OCI-LY1 (cell line): ENCODE data around the gene TMC2.
"Not testable (repeated sequence)": the region's sequence is repeated elsewhere in the genome, so short reads cannot be mapped to it uniquely, and the experiment has no call there.

ENCODE experiments used
- H2AFZ ChIP-seq: fragments of 200-600 bp; sonication (generic), shearing (Covaris generic); 2 replicates; pipeline ENCODE4 v1.6.0; 2014; ENCODE audit warnings: antibody characterized with exemption, mild to moderate bottlenecking, low read length
- H3F3A ChIP-seq: fragments of 200-600 bp; sonication (generic), shearing (Covaris generic); 2 replicates; pipeline ENCODE4 v1.6.0; 2014; ENCODE audit warnings: mild to moderate bottlenecking, antibody characterized with exemption, low read length, moderate library complexity; ENCODE audit not compliant: insufficient read depth
- H3K27ac ChIP-seq: fragments of 200-600 bp; sonication (generic); 2 replicates; pipeline ENCODE4 v1.5.1; 2014; ENCODE audit warnings: low read length, mixed run types, mild to moderate bottlenecking, low read depth; ENCODE audit not compliant: poor library complexity, severe bottlenecking
- H3K27me3 ChIP-seq: fragments of 200-600 bp; sonication (generic); 2 replicates; pipeline ENCODE4 v1.6.0; 2014; ENCODE audit warnings: antibody characterized with exemption, mild to moderate bottlenecking, low read length, moderate library complexity; ENCODE audit not compliant: insufficient read depth
- H3K36me3 ChIP-seq: fragments of 200-600 bp; sonication (generic); 2 replicates; pipeline ENCODE4 v1.6.1; 2014; ENCODE audit warnings: mild to moderate bottlenecking, antibody characterized with exemption, low read length, moderate library complexity, mixed read lengths; ENCODE audit not compliant: insufficient read depth
- H3K4me1 ChIP-seq: fragments of 200-600 bp; sonication (generic); 2 replicates; pipeline ENCODE4 v1.5.1; 2014; ENCODE audit warnings: mild to moderate bottlenecking, low read length, moderate library complexity; ENCODE audit not compliant: insufficient read depth, severe bottlenecking
- H3K4me2 ChIP-seq: fragments of 200-600 bp; sonication (generic), shearing (Covaris generic); 2 replicates; pipeline ENCODE4 v1.6.1; 2014; ENCODE audit warnings: low read length
- H3K4me3 ChIP-seq: fragments of 200-600 bp; sonication (generic); 2 replicates; pipeline ENCODE4 v1.5.1; 2014; ENCODE audit warnings: low read length, low read depth, mild to moderate bottlenecking, mixed read lengths; ENCODE audit not compliant: poor library complexity, severe bottlenecking
- H3K79me2 ChIP-seq: fragments of 200-600 bp; shearing (Covaris generic); 2 replicates; pipeline ENCODE4 v1.6.1; 2016; ENCODE audit warnings: mixed run types, low read length, mixed read lengths; ENCODE audit not compliant: insufficient read depth
- H3K9ac ChIP-seq: fragments of 200-600 bp; sonication (generic), shearing (Covaris generic); 2 replicates; pipeline ENCODE4 v1.6.1; 2014; ENCODE audit warnings: mild to moderate bottlenecking, low read length, mixed read lengths
- H3K9me2 ChIP-seq: fragments of 200-600 bp; sonication (generic), shearing (Covaris generic); 2 replicates; pipeline ENCODE4 v1.6.1; 2014; ENCODE audit warnings: low read depth, mild to moderate bottlenecking, low read length, mixed read lengths
- H3K9me3 ChIP-seq: fragments of 200-600 bp; shearing (Covaris generic); 2 replicates; pipeline ENCODE4 v1.6.1; 2014; ENCODE audit warnings: low read length, mixed read lengths
- H4K20me1 ChIP-seq: fragments of 200-600 bp; sonication (generic), shearing (Covaris generic); 2 replicates; pipeline ENCODE4 v1.6.0; 2016; ENCODE audit warnings: mild to moderate bottlenecking, low read length; ENCODE audit not compliant: insufficient read depth
- CTCF ChIP-seq: fragments of 200-600 bp; sonication (generic), shearing (Covaris generic); IDR thresholded peaks from 2 replicates; pipeline ENCODE4 v1.5.1; 2017; ENCODE audit warnings: mild to moderate bottlenecking, antibody characterized with exemption, low read length, moderate library complexity, mixed read lengths
- EZH2 ChIP-seq: fragments of 200-600 bp; sonication (generic), shearing (Covaris generic); IDR thresholded peaks from 2 replicates; pipeline ENCODE4 v1.8.0; 2017; ENCODE audit warnings: borderline replicate concordance, mixed run types, mild to moderate bottlenecking, antibody characterized with exemption, low read length, moderate library complexity, mixed read lengths

TMC2 gene

GRCh38 chr20:2680046-2680445, 143.7 kb downstream of the TMC2 start:
- Histone ChIP-seq H3F3A (no peaks in the 10 kb centered on the region), H3K4me2 (no peak overlapping the region), H3K4me1 (no peaks in the 10 kb centered on the region), H4K20me1 (no peaks in the 10 kb centered on the region), H3K9me2 (no peaks in the 10 kb centered on the region), H3K36me3 (no peaks in the 10 kb centered on the region), H3K4me3 (no peak overlapping the region), H3K9me3 (no peaks in the 10 kb centered on the region), H3K9ac (no peak overlapping the region), H3K27ac (no peak overlapping the region), H3K79me2 (no peaks in the 10 kb centered on the region), H3K27me3 (peaks cover 4% of the 10 kb centered on the region; the same call in 1 of the 2 replicates), H2AFZ (no peak overlapping the region)
- no peak for TF ChIP-seq CTCF
- TF ChIP-seq EZH2, result no peak

- H3K36me3 ChIP-seq, H3K4me3 ChIP-seq, H3K9me3 ChIP-seq, H3K79me2 ChIP-seq, H3K4me2 ChIP-seq, H2AFZ ChIP-seq, H3K9me2 ChIP-seq, H3F3A ChIP-seq, H4K20me1 ChIP-seq, H3K27ac ChIP-seq, H3K4me1 ChIP-seq, H3K27me3 ChIP-seq, H3K9ac ChIP-seq: not testable (repeated sequence)
Observed at GRCh38 chr20:2682040-2682439, 145.7 kb downstream of the TMC2 start.

GRCh38 chr20:2684817-2685216, 148.4 kb downstream of the TMC2 start:
- not testable (repeated sequence) for H3K4me2 ChIP-seq, H3K79me2 ChIP-seq, H3K36me3 ChIP-seq, H3K27me3 ChIP-seq, H3K4me3 ChIP-seq, H3K27ac ChIP-seq, H2AFZ ChIP-seq, H3K9me3 ChIP-seq, H3K9ac ChIP-seq, H3F3A ChIP-seq, H3K9me2 ChIP-seq, H4K20me1 ChIP-seq
- peaks cover 11% of the 10 kb centered on the region for H3K4me1 ChIP-seq

GRCh38 chr20:2687514-2687913, 151.1 kb downstream of the TMC2 start:
- Histone ChIP-seq H3K36me3 (no peaks in the 10 kb centered on the region), H3K79me2 (no peaks in the 10 kb centered on the region), H3K27me3 (0 out of 2 replicates have a peak, but pooled peaks cover 5% of the 10 kb centered on the region), H3K4me1 (peaks cover 16% of the 10 kb centered on the region), H2AFZ (peak overlapping the region; percentile 38; the same call in 1 of the 2 replicates), H3K4me3 (peak overlapping the region; percentile 0), H4K20me1 (no peaks in the 10 kb centered on the region), H3K9me3 (no peaks in the 10 kb centered on the region), H3K27ac (no peak overlapping the region), H3K9me2 (no peaks in the 10 kb centered on the region), H3K9ac (no peak overlapping the region; the same call in 1 of the 2 replicates), H3F3A (no peaks in the 10 kb centered on the region), H3K4me2 (peak overlapping the region; percentile 35)
- no peak for TF ChIP-seq CTCF
- TF ChIP-seq EZH2, result no peak
